Measurements from ENCODE around the gene SUMF2. TPM values are rescaled to one million over a fixed set of nuclear protein-coding genes. Genes with fewer than 3 reads are reported as not detected.

Gene SUMF2
- total RNA-seq, 1 experiment from 2014 or later, result 89.2 TPM

DNA sequence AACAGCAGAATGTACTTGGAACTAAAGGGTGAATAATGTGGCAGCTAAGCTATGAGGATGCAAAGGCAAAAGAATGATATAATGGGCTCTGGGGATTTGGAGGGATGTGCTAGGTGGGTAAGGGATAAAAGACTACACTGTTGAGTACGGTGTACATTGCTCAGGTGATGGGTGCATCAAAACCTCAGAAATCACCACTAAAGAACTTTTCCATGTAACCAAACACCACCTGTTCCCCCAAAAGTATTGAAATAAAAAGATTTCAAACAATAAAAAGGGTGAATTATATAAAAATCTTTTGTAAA lies 43.8 kb downstream of the SUMF2 start:
- no peak overlapping the region for H4K8ac ChIP-seq (replicated peaks; ENCODE audit: insufficient read length, low read depth, low read length)
- H2AK5ac ChIP-seq (ENCODE audit: insufficient read length, low read length), result no peak overlapping the region
- H2BK120ac ChIP-seq (ENCODE audit: low read depth, low read length, poor library complexity, severe bottlenecking), result no peak overlapping the region
- DNase-seq, result no peak
- H3K4me2 ChIP-seq (ENCODE audit: insufficient read depth, insufficient read length, low read length), result no peak overlapping the region
- no peak overlapping the region for H3T11ph ChIP-seq (ENCODE audit: low read length)
- no peak overlapping the region for H2BK5ac ChIP-seq (ENCODE audit: insufficient read length, low read length)
- H3K79me1 ChIP-seq (ENCODE audit: insufficient read depth, low read depth, low read length, poor library complexity, severe bottlenecking), result no peaks in the 10 kb centered on the region
- H2BK12ac ChIP-seq (ENCODE audit: insufficient read length, low read depth, low read length), result no peak overlapping the region
- H2BK20ac ChIP-seq (ENCODE audit: low read depth, low read length, poor library complexity, severe bottlenecking), result no peak overlapping the region
- Mint-ChIP-seq H3K9me3 (peaks cover 41 to 57% of the 10 kb centered on the region in 2 experiments), H3K4me3 (peak overlapping the region in 1 of 2 experiments; percentile 27; a peak in 1 of 5 replicates), H3K4me1 (peaks cover 8 to 11% of the 10 kb centered on the region in 2 experiments), H3K36me3 (ENCODE audit: insufficient read depth in 1 of 3, low read depth in 3 of 3) (peaks cover 10 to 22% (median 10%) of the 10 kb centered on the region in 3 experiments; a peak in 6 of 7 replicates), H3K27me3 (ENCODE audit: low read depth) (no peaks in the 10 kb centered on the region; the same call in 1 of the 2 replicates), H3K27ac (no peak overlapping the region)
- no peak for TF ChIP-seq CTCF (conservative IDR thresholded peaks at IDR 0.05)
- no peak overlapping the region for H2AFZ ChIP-seq (ENCODE audit: low read length)
- H4K5ac ChIP-seq (ENCODE audit: insufficient read length, low read depth, low read length), result no peak overlapping the region
- no peaks in the 10 kb centered on the region for H3K27me3 ChIP-seq (ENCODE audit: insufficient read depth, low read length)
- H3K4me1 ChIP-seq (ENCODE audit: insufficient read depth, low read length), result no peaks in the 10 kb centered on the region
- no peak overlapping the region for H3K4ac ChIP-seq (ENCODE audit: low read depth, low read length)
- no peak overlapping the region for H3K14ac ChIP-seq (ENCODE audit: insufficient read depth, low read length)
- no peaks in the 10 kb centered on the region for H4K20me1 ChIP-seq (ENCODE audit: control insufficient read depth, insufficient read depth, insufficient read length)
- WGBS (ENCODE audit: extremely low coverage, insufficient read length, low lambda C conversion rate), result no CpG with 5 or more reads among the region's 1 CpG
- H2BK15ac ChIP-seq (ENCODE audit: low read depth, low read length), result no peak overlapping the region
- no peak overlapping the region for H3K27ac ChIP-seq (ENCODE audit: insufficient read length, low read depth, low read length)
- no peak overlapping the region for H3K9ac ChIP-seq (ENCODE audit: extremely low read depth, insufficient read length, low read length)
- H3K18ac ChIP-seq (ENCODE audit: insufficient read length, low read depth, low read length), result no peak overlapping the region
- H3K56ac ChIP-seq (ENCODE audit: insufficient read length, low read depth, low read length), result no peak overlapping the region
- no peaks in the 10 kb centered on the region; the same call in 1 of the 2 replicates for H3K79me2 ChIP-seq (ENCODE audit: insufficient read depth, low read length)
- peaks cover 4% of the 10 kb centered on the region for H3K9me3 ChIP-seq (ENCODE audit: control insufficient read depth, low read depth, low read length)
- H3K23me2 ChIP-seq (ENCODE audit: insufficient read length, low read depth, low read length, poor library complexity, severe bottlenecking), result peaks cover 3% of the 10 kb centered on the region
- H3K23ac ChIP-seq (ENCODE audit: insufficient read length, low read depth, low read length), result no peak overlapping the region
- no peak overlapping the region for H4K91ac ChIP-seq (ENCODE audit: insufficient read length, low read depth, low read length)

All from H9 (cell line).